ENCODE measurements around the gene GOLGA5.
"Not testable (repeated sequence)": the region's sequence is repeated elsewhere in the genome, so short reads cannot be mapped to it uniquely, and the experiment has no call there.

GOLGA5 gene

DNA sequence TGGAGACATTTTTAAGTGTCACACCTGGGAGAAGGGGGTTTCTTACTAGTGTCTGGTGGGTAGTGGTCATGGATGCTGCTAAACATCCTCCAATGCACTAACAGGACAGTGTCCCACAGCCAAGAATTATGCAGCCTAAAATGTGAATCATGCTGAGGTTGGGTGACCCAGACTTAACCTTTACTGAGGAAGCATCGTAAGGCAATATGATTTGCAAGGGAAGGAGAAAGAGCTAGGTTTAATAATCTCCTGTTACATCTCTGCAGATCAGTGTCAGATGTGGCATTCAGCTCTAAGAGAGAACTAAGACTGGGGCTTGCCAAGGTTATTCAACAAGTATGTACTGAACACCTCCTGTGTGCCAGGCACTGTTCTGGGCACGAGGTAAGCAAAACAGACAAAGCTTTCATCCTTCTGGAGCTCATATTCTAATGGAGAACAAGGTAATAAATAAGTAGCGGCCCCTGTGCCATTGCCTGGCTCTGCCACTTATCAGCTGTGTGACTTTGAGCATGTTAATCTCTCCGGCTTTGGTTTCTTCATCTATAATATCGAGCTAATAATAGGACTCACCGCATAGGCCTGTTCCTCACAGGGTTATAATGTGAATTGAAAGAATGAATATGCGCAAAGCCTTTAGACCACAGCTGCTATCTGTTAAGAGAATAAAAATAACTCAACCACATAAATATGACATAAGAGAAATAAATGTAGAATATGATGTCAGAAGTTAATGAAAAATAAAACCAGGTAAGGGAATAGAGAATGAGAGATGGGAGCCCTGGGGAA is 13.5 kb upstream of the GOLGA5 start:
- DNase-seq, result no peak

DNA sequence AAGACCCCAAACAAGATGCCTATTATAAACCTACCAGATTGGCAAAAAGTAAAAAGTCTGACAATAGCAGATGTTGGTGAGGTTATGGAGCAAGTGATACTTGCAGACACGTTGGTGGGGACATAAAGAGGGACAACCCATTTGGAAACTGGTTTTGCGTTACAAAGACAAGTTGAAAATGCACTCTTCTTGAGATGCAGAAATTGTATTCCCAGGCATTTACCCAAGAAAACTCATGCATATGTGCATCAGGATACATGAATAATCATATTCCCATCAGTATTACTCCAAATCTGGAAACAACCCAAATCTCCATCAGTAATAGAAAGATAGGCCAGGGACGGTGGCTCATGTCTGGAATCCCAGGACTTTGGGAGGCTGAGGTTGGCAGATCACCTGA is 12.8 kb upstream of the GOLGA5 start:
- DNase-seq, result no peak

DNA sequence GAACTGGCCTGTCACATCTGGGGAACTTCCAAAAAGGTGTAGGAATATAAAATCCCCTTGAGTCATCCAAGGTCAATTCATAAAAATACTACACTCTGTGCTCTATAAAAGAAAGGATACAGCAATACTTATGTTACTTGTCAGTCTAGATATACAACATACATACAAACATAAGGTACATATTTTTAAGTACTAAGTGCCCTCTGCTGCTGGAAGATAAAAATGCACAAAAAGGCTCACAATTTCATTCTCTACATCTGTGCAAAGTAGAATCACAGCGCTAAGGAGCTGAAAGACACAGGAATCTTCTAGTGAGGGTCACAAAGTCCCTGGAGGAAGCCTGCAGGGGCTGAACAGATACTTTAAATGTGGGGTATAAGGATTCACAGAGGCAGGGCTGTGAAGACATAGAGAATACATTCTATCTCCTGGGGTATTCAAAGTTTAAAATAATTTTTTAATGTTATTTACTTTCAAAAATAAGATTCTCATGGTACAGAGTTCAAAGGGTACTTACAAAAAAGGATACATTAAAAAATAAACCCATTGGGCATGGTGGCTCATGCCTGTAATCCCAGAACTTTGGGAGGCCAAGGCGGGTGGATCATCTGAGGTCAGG is 10.2 kb upstream of the GOLGA5 start:
- DNase-seq, result no peak

DNA sequence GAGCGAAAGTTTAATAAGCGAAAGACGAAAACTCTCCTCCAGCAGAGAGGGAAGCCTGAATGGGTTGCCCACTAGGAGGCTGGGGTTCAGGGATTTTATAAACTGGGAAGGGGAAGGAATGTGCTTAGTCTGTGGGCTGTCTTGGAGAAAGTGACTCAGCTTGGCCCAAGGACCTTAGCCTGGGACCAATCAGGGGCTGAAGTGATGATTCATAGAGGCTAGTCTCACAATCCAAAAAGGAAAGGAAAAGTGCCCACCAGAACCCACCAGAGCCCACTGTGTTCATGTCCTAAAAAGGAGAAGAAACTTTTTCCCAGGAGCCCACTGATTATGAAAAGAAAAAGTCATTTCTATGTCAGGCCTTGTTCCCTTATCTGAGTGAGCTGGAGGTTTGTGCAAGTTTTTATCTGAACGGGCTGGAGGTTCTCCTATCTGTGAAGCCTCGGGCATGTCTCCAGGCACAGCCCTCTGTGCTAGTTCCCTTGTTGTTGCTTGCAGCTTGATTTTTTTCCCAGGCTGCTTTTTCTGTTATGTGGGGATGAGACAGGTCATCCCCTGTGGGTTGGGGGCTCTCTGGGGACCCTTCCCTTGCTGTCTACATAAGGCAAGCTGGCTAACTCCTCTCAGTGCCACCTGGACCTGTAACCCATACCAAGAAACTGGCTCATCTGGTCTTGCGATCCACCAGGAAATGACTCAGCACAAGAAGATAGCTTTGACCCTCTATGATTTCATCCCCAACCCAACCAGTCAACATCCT is 8.3 kb upstream of the GOLGA5 start:
- no peak for DNase-seq

DNA sequence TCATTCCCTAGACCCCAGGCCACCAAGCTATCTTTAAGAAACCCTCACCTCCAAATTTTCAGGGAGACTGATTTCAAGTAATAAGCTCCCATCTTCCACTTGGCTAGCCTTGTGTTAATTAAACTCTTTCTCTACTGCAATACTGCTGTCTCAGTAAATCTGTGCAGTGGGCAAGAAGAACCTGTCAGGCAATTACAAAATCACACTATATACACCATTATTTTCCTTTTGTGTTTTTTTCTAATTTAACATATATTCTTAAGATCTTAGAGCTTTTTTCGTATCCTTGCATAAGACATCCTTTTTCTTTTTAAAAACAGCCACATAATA is 7.7 kb upstream of the GOLGA5 start:
- no peak for DNase-seq

DNA sequence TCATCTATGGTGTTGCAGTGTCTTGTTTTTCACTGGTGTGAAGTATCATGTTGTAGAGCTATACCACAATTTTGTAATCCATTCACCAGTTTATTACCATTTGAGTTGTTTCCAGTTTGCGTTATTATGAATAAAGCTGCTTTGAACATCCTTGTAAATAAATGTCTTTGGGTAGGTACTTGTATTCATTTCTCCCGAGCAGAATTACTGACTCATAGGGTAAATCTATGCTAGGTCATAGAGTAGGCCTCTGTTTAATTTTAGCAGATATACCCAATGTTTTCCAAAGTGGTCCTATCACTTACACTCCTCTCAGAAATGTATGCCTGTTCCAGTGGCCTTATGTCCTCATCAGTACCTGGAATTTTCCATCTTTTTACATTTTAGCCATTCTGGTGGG is 6.6 kb upstream of the GOLGA5 start:
- DNase-seq, result no peak

DNA sequence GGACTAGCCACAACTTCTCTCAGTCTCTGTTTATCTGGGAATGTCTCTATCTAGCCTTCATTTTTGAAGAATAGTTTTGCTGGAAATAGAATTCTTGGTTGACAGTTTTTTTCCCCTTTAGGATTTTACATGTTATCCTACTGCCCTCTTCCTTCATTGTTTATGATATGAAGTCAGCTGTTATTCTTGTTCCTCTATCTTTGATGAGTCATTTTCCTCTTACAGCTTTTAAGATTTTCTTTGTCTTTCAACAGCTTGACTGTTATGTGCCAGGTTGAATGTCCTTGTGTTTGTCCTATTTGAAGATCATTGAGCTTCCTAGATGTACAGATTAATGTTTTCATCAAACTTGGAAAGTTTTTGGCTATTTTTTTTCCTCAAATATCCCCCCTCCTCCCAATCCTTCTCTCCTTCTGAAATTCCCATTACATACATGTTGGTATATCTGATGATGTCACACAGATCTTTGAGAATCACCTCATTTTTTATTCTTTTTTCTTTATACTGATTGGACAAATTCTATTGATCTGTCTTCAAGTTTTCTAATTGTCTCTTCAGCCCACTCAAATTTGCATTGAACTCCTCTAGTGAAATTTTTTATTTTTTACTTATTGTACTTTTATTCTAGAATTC is 4.5 kb upstream of the GOLGA5 start:
- no peak for DNase-seq

DNA sequence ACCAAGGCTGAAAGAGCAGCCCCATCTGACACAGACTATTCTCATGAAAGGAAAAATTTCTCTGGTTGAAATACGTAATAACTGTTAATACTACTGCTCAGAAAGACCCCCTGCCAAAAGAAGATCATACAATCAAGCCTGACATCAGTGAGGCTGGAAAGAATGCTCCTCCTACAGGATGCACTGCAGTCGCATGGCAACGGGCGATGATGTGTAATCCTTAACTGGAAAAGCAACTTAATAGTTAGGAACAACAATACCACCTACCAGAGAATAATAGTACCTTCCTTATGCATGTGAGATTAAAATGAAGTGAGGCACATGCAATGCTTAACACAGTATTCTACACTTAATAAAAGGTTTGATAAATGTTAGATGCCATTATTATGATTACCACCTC is 1.2 kb upstream of the GOLGA5 start:
- DNase-seq, result no peak

DNA sequence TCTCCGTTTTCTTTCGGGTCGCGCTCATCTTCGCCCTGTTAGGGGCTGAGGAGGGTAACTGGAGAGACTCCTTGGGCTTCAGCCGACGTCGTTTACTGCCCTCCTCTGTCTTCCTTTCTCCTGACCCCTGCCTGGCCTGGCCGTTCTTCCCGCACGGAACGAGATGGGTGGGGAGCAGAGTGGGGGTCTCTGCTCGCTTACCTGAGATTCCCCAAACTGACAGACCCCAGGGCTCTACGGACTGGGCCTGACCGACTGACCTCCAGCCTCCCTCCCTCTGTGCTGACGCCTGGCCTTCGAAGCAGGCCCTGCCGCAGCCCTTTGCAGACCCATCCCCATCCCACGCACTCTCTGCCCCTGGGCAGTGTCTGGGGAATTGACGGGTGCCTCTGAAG is 439 bp downstream of the GOLGA5 start:
- no peak for DNase-seq

DNA sequence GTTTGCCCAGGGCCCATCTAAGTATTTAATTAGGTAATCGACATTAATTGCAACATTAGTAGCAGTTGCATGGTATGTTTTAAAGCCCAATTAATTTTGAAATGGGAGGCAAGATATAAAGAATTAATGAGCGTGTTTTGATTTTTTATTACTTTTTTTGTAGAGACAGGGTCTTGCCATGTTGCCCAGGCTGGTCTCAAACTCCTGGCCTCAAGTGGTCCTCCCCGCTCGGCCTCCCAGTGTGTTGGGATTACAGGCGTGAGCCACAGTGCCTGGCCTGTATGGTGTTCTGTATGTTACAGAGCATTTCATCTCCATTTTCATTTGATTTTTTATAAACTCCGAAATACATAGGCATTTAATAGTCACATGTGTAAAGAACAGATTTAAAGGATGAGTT is 856 bp downstream of the GOLGA5 start:
- DNase-seq, result no peak

DNA sequence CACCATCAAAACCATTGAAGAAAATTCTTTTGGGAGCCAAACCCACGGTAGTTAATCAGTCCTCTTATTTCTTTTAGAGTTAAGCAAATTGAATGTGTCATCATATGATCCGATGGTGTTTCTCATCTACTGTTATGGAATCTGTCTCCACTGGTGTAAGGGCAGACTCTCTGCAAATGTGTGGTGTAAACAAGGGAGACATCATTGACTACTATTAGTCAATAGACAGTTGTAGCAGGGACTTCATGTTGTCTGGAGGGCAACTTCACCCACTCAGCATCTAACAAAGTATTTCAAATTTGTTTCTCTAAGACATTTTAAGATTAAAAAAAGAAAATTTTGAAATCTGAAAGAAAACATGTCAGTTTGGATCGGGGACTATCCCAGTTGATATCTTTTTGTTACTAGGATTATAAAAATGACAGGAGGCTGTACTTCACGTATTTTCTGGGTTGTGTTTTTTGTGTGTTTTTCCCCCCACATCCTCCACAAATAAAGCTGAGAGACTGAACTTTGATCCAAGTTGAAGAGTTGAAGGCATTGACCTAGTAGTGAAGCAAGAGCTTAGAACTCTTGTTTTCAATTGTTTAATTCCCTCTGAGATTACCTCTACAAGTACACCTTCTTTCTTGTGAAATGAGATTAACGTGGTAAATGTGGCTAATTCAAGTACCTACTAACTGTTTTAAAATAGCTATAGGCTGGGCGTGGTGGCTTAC is 4.0 kb downstream of the GOLGA5 start:
- no peak for DNase-seq

DNA sequence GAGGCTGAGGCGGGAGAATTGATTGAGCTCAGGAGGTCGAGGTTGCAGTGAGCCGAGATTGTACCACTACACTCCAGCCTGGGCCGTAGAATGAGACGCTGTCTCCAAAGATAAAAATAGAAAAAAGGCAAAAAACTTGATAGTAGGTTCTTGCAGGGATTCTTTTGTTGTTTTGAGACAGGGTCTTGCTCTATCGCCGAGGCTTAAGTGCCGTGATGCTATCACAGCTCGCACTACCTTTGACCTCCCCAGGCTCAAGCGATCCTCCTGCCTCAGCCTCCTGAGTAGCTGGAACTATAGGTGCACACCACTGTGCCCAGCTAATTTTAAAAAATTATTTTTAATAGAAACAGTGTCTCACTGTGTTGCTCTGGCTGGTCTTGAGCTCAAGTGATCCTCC is 4.7 kb downstream of the GOLGA5 start:
- no peak for DNase-seq

DNA sequence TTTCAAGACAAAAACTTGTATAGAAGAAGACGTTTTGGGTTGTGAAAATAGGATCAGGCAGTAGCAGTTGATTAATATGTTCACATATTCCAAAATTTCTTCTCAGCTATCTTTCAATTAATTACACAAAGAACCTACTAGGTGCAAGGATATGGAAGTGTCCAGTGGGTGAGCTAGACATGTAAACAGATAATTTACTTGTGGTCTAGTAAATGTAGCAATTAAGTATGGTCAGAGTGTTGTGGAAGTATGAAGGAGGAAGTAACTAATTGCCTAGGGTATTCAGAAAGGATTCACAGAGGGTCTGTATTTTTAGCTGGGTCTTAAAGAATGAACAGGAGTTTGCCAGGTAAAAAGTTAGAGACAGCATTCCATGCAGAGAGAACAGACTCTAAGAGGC is 5.9 kb downstream of the GOLGA5 start:
- DNase-seq, result no peak

DNA sequence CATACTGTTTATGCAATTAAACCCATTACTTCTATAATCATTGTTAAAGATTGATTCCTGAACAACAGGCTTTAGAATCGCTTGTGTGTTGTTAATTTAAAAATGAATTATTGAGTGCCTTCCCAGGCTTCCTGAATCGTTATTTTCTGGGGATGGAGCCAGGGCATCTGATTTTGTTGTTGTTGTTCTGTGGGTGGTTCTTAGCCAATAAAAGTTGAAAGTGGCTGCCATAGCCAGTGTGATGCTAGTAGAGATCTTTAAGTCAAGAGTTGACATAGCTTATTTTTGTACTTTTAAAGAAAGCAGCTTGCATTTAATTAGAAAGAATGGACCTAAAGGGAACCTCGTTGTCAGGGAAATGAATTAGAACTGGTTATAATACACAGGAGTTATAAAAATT is 6.4 kb downstream of the GOLGA5 start:
- no peak for DNase-seq

DNA sequence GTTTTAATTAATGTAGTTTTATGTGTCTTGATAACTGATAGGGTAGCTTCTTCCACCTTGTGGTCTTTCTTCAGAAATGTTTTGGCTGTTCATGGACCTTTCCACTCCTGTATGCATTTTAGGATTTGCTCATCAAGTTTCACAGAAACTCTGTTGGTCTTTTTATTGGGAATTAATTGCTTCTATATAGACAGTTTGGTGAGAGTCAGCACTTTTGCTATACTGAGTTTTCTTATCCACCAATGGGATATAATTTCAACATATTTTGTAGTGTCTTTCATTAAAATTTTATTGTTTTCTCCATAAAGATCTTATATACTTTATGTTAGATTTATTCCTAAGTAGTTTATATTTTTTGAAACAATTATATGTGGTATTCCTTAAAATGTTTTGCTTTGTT is 7.8 kb downstream of the GOLGA5 start:
- DNase-seq, result no peak

DNA sequence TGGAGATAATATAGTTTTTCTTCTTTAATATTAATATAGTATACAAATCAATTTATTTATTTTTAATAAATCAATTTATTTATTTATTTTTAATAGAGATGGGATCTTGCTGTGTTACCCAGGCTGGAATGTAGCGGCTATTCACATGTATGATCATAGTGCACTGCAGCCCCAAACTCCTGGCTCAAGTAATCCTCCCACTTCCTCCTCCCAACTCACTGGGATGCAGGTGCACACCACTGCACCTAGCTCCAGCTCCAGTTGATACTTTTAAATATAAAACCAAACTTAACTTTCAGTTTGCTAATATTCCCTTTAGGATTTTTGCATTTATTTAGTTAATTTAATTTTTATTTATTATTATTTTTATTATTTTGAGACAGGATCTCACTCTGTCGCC is 8.6 kb downstream of the GOLGA5 start:
- no peak for DNase-seq

DNA sequence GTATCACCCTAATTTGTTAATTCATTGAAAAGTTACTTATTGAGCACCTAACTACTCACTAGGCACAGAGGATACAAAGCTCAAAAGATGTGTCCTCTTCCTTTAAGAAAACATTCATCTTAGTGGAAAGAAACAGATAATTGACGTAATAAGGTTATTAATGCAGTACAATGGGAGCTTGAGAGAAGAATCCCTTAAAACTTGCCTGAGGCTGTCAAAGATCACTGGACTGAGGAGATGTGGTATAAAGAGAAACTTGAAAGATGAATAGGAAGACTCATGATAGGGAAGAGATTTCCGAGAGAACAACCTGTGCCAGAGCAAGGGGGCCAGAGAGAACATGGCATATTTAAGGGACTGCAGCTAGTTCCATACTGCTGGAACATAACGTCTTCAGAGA is 19.1 kb downstream of the GOLGA5 start:
- no peak for DNase-seq

DNA sequence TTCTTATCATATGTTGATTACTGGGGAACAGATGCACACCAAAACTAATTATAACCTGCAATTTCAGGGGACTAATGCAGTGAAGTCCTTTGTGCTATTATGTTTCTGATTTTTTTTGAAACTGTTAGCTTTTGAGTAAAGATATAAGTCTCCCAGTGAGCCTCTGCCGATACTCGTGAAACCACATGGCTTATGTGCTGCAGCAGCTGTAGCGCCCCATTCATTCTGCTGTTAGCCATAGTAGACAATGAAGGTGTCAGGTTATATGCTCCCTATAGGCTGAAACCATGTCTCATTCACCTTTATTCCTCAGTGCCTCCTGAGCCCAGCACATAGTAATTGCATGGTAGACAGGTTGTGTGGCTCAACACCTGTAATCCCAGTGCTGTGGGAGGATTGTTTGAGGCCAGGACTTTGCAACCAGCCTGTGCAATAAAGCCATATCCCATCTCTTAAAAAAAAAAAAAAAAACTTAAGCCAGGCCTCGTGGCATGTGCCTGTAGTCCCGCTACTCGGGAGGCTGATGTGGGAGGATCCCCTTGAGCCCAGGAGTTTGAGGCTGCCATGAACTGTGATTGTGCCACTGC is 25.0 kb downstream of the GOLGA5 start:
- no peak for DNase-seq

DNA sequence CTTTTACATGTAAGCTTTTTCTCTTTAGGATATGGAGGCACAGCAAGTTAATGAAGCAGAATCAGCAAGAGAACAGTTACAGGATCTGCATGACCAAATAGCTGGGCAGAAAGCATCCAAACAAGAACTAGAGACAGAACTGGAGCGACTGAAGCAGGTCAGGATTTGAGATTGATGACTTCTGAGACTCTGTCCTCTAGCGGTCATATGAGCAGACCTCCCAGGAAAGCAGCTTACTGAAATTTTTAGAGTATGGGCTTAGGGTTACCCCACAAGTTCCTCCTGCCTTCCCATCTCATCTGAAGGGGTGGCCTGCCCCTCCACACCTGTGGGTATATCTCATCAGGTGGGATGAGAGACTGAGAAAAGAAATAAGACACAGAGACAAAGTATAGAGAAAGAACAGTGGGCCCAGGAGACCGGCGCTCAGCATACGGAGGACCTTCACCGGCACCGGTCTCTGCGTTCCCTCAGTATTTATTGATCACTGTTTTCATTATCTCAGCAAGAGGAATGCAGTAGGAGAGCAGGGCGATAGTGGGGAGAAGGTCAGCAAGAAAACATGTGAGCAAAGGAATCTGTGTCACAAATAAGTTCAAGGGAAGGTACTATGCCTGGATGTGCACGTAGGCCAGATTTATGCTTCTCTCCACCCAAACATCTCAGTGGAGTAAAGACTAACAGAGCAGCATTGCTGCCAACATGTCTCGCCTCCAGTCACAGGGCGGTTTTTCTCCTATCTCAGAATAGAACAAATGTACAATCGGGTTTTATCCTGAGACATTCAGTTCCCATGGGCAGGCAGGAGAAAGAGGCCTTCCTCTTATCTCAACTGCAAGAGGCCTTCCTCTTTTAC is 25.8 kb downstream of the GOLGA5 start:
- not testable (repeated sequence) for DNase-seq

DNA sequence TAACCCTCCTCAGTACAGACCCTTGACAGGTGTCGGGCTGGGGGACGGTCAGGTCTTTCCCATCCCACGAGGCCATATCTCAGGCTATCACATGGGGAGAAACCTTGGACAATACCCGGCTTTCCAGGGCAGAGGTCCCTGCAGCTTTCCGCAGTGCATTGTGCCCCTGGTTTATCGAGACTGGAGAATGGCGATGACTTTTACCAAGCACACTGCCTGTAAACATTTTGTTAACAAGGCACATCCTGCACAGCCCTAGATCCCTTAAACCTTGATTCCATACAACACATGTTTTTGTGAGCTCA is 26.4 kb downstream of the GOLGA5 start:
- not testable (repeated sequence) for DNase-seq

DNA sequence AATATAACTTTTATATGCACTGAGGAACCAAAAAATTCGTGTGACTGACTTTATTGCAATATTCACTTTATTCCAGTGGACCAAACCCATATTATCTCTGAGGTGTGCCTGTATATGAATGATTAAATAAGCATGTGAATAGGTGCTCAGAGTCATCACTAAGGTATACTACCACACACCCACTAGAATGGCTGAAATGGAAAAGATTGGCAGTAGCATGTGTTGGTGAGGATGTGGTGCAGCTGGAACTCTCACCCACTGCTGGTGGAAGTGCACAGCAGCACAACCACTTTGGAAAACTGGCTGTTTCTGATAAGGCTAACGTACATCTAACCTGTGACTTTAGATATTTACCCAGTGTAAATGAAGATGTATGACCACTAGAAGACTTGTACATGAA is 36.8 kb downstream of the GOLGA5 start:
- DNase-seq, result no peak

DNA sequence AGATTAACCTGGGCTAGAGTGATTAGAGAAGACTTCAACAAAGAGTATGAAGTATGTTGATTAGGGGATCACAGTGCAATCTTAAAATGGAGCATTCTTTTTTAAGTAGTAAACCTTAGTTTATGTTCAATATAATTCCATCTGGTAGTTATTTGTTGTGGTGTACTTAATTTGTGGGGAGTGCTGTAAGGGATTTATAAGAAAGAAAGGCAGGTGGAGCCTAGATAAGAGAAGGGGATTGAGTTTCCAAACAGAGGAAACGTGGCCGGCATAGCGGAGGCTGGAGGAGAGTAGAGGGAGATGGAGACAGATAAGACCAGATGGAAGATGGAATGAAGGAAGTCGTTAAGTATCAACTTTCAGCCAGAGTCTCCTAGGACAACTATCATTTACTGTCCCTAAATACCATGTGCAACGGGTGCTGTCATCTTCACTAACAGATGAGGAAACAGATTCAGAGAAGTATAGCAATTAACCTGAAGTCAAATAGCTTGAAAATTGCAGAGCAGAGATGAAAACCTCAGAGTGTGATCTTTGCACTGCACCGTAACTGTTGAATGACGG is 38.1 kb downstream of the GOLGA5 start:
- DNase-seq, result no peak
